Esophagus muscularis mucosa (tissue), 4 donors: ENCODE data around the gene CAMTA1. TPM values are rescaled to one million over a fixed set of nuclear protein-coding genes. Genes with fewer than 3 reads are reported as not detected.
A peak's percentile ranks its signal among the peaks of the same experiment; 100 is the strongest.

ENCODE experiments used
- DNase-seq: peaks from one replicate; pipeline ENCODE4 v3.0.0-alpha.2; 2017; ENCODE audit errors: extremely low spot score
- H3K27ac ChIP-seq, 4 donors: fragments of 200-600 bp; sonication (generic); replicated peaks in 1 of 4; 1 replicate in 3 of 4; 2 replicates in 1 of 4; pipeline ENCODE4 v1.5.1; 2016 to 2019; ENCODE audit warnings: mild to moderate bottlenecking in 1 of 4
- H3K27me3 ChIP-seq, 4 donors: fragments of 200-600 bp; sonication (generic); one replicate each; pipeline versions ENCODE4 v1.5.1 to v1.6.0; 2016 to 2019
- H3K36me3 ChIP-seq, 4 donors: fragments of 200-600 bp; sonication (generic); one replicate each; pipeline ENCODE4 v1.5.1; 2016 to 2019
- H3K4me1 ChIP-seq, 4 donors: fragments of 200-600 bp; sonication (generic); one replicate each; pipeline ENCODE4 v1.5.1; 2016 to 2019
- H3K4me3 ChIP-seq, 4 donors: fragments of 200-600 bp; sonication (generic); 1 replicate in 2 of 4; 2 replicates in 2 of 4; pipeline ENCODE4 v1.5.1; 2016 to 2019; ENCODE audit warnings: mild to moderate bottlenecking in 4 of 4, moderate library complexity in 1 of 4
- H3K9me3 ChIP-seq, 4 donors: fragments of 200-600 bp; sonication (generic); 1 replicate in 3 of 4; 2 replicates in 1 of 4; pipeline ENCODE4 v1.5.1; 2016 to 2019
- EP300 ChIP-seq: sonication (generic); formaldehyde crosslinking; IDR thresholded peaks from one replicate; pipeline ENCODE4 v1.6.1; 2017; ENCODE audit warnings: antibody characterized with exemption
- POLR2A ChIP-seq: fragments of 450-650 bp; IDR thresholded peaks from one replicate; pipeline ENCODE4 v1.6.1; 2017; ENCODE audit warnings: antibody characterized with exemption, moderate library complexity, mild to moderate bottlenecking, low read depth
- POLR2AphosphoS5 ChIP-seq, 2 donors: sonication (generic); formaldehyde crosslinking; IDR thresholded peaks; one replicate each; pipeline ENCODE4 v1.6.1; 2017; ENCODE audit warnings: antibody characterized with exemption in 2 of 2
- WGBS: methylation state at CpG from one replicate; pipeline ENCODE4 v1.1.5; 2018; 5-methylcytosine and 5-hydroxymethylcytosine counted together
- intact Hi-C: fragments of 100-400 bp; cut with DNase I; formaldehyde crosslinking; loops from one replicate; pipeline ENCODE4 v1.15.1; 2023
- total RNA-seq, 4 donors: library from RNA; depleted of rRNA; stranded (reverse); fragments of >200 nt; gene quantifications; one replicate each; pipeline versions ENCODE4 v1.1.0 to v1.2.1, GENCODE V29; 2016
- TF ChIP-seq, protein P1 (sequence below), 3 experiments: fragments of 200-600 bp in 2 of 3; fragments of 450-650 bp in 1 of 3; sonication (generic) in 2 of 3; IDR thresholded peaks; one replicate each; pipeline ENCODE4 v1.5.1; 2017 to 2019; ENCODE audit warnings: antibody characterized with exemption in 3 of 3, mild to moderate bottlenecking in 2 of 3, moderate library complexity in 1 of 3

CAMTA1 gene
- total RNA-seq, 4 donors from 2014 or later: 109 to 226 (median 139) TPM

DNA sequence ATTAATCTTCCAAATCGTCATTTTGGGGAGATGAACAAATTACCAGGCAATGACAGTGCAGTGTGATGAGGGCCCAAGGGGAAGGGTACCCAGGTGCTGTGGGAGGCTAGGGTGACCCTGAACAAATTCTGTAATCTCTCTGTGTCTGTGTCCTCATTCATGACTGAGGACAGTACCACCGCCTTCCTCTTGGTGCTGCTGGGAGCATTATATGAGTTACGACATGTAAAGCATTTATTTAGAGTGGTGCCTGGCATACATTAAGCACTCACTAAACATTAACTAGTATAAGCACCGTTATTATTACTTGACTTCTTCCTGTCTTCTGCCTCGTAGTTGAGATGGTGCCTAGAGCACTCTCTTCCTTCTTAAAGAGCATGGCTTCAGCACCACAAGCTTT lies 517.6 kb downstream of the CAMTA1 start:
- Histone ChIP-seq H3K4me3 (no peak overlapping the region), H3K4me1 (peaks cover 11 to 34% (median 28%) of the 10 kb centered on the region in 4 donors), H3K36me3 (no peaks in the 10 kb centered on the region), H3K27ac (no peak overlapping the region), H3K27me3 (no peaks in the 10 kb centered on the region), H3K9me3 (peaks cover 0 to 10% (median 9%) of the 10 kb centered on the region in 4 donors)
- intact Hi-C loops: no loop called here
- TF ChIP-seq EP300 (no peak), POLR2A (no peak), POLR2AphosphoS5 (IDR thresholded peaks at IDR 0.05) (no peak)
- TF ChIP-seq, protein P1, sequence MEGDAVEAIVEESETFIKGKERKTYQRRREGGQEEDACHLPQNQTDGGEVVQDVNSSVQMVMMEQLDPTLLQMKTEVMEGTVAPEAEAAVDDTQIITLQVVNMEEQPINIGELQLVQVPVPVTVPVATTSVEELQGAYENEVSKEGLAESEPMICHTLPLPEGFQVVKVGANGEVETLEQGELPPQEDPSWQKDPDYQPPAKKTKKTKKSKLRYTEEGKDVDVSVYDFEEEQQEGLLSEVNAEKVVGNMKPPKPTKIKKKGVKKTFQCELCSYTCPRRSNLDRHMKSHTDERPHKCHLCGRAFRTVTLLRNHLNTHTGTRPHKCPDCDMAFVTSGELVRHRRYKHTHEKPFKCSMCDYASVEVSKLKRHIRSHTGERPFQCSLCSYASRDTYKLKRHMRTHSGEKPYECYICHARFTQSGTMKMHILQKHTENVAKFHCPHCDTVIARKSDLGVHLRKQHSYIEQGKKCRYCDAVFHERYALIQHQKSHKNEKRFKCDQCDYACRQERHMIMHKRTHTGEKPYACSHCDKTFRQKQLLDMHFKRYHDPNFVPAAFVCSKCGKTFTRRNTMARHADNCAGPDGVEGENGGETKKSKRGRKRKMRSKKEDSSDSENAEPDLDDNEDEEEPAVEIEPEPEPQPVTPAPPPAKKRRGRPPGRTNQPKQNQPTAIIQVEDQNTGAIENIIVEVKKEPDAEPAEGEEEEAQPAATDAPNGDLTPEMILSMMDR (IDR thresholded peaks at IDR 0.05): no peak
- 86% methylated on average over 5 of the region's 5 CpGs for WGBS
- peak; percentile 1 for DNase-seq

DNA sequence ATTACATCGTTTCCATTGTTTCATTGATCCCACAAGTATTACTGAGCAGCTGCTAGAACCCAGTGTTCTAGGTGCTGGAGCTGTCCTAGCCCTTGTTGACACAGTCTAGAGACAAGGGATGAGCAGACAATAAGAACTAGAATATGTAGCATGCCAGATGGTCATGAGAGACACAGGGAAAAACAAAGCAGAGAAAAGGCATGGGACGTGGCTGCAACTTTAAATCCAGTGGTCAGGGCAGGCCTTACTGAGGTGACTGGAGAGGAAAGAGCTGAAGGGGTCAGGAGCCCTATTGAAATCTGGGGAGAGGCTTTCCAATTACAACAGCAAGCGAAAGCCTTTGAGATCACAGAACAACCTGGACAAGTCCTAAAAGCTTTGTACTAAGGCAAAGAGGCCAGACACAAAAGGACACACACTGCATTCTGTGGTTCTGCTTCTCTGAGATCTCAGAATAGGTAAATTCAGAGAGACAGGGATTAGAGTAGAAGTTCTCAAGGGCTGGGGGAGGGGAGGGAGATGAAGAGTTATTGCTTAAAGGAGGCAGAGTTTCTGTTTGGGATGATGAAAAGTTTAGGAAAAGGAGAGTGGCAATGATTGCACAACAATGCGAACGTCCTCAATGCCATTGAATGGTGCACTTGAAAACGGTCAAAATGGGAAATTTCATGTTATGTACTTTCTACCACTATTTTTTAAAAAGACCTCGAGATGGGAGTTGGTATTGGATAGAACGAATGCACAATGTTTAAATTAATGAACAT lies 518.5 kb downstream of the CAMTA1 start:
- peaks cover 10 to 27% (median 24%) of the 10 kb centered on the region in 4 donors for H3K4me1 ChIP-seq
- peaks cover 0 to 13% (median 9%) of the 10 kb centered on the region in 4 donors for H3K9me3 ChIP-seq
- H3K4me3 ChIP-seq: no peak overlapping the region
- peak; percentile 81 for DNase-seq
- WGBS: 89% methylated on average over 8 of the region's 8 CpGs
- no peak overlapping the region for H3K27ac ChIP-seq
- TF ChIP-seq POLR2A (no peak), EP300 (no peak), POLR2AphosphoS5 (IDR thresholded peaks at IDR 0.05) (no peak)
- TF ChIP-seq, protein P1 (IDR thresholded peaks at IDR 0.05): no peak
- intact Hi-C loops: no loop called here
- H3K36me3 ChIP-seq: no peaks in the 10 kb centered on the region
- no peaks in the 10 kb centered on the region for H3K27me3 ChIP-seq

DNA sequence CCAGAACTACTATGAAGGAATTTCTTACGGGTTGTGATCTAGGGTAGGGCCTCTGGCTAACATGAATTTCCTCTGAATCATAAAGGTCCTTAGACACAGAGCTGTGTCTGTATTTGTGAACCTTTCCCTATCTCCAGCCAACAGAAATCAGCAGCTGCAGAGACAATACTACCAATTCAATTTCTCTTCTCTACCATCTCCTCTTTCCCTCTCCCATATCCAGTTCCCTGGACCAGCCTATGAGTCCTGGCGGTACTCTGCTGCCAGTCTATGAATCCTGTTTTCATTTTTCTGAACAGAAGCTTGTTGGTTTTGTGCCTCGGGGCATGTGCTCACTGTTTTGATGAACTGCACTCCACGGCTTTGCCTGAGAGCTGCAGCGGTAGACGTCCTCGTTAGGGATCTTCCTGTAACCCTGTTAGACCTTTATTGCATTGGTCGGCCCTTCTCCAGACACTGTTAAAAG lies 527.9 kb downstream of the CAMTA1 start:
- H3K27me3 ChIP-seq: no peaks in the 10 kb centered on the region
- peaks cover 0 to 1% (median 0%) of the 10 kb centered on the region in 4 donors for H3K9me3 ChIP-seq
- H3K36me3 ChIP-seq: no peaks in the 10 kb centered on the region
- no peaks in the 10 kb centered on the region for H3K4me1 ChIP-seq
- intact Hi-C loops: no loop called here
- DNase-seq: peak; percentile 39
- H3K27ac ChIP-seq: no peak overlapping the region
- TF ChIP-seq EP300: no peak
- no peak for TF ChIP-seq POLR2A
- no peak for TF ChIP-seq POLR2AphosphoS5 (IDR thresholded peaks at IDR 0.05)
- TF ChIP-seq, protein P1 (IDR thresholded peaks at IDR 0.05): no peak
- H3K4me3 ChIP-seq: no peak overlapping the region
- 75% methylated on average over 8 of the region's 8 CpGs for WGBS

DNA sequence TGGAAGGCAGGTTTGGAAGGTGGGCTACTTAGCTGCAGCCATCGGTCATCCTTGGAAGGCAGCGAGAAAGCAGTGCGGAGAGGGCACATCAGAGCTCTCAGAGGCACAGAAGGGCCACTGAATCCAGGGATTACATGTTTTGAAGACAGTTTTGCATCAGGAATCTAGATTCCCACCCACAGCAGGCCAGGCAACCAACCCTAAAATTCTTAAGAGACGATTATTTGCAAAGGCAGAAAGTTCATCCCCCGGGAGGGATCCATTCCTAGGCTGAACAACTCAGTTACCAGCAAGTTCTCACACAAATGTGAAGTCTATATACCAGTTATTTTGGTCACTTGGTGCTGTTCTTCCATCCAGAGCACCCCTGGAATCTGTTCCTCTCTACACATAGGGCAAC lies 528.6 kb downstream of the CAMTA1 start:
- Histone ChIP-seq H3K9me3 (no peaks in the 10 kb centered on the region), H3K27me3 (no peaks in the 10 kb centered on the region), H3K4me3 (no peak overlapping the region), H3K27ac (no peak overlapping the region), H3K36me3 (no peaks in the 10 kb centered on the region), H3K4me1 (no peaks in the 10 kb centered on the region)
- intact Hi-C loops: no loop called here
- no peak for TF ChIP-seq POLR2A
- WGBS: 97% methylated on average over 5 of the region's 5 CpGs
- DNase-seq: no peak

DNA sequence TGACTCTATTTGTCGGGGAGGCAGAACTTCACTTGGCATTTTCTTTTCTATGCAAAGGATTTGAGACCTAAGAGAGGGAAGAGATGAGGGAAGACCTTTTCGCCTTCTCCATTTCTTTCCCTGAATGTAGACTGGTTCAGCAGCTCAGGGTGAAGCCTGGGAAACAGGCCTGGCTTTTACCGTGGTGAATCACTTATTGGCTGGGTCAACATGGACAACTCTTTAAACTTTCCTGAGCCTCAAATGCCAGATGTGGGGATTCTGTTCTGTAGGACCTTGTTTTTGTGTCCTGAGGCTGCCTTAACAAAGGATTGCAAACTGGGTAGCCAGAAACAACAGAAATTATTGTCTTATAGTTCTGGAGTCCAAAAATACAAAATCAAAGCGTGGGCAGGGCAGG lies 530.1 kb downstream of the CAMTA1 start:
- WGBS: 88% methylated on average over 4 of the region's 4 CpGs
- Histone ChIP-seq H3K27me3 (no peaks in the 10 kb centered on the region), H3K36me3 (no peaks in the 10 kb centered on the region), H3K27ac (no peak overlapping the region), H3K4me3 (no peak overlapping the region), H3K9me3 (no peaks in the 10 kb centered on the region), H3K4me1 (no peaks in the 10 kb centered on the region)
- TF ChIP-seq, protein P1 (IDR thresholded peaks at IDR 0.05): no peak
- peak; percentile 42 for DNase-seq
- intact Hi-C loops: no loop called here
